Heart right ventricle (tissue), 16 donors: ENCODE measurements around the gene DSCAM. TPM values are rescaled to one million over a fixed set of nuclear protein-coding genes. Genes with fewer than 3 reads are reported as not detected.

Experiments used
- ATAC-seq, 8 donors: fragments of 200-7000 bp; cut with Tn5 transposase; one replicate each; pipeline ENCODE4 v1.9.1; 2020; ENCODE audit warnings: mild to moderate bottlenecking in 8 of 8, moderate library complexity in 8 of 8, moderate number of reproducible peaks in 1 of 8
- DNase-seq, 2 donors: peaks; one replicate each; pipeline ENCODE4 v3.0.0-alpha.2; 2020
- H3K27ac ChIP-seq, 10 donors: fragments of 200-600 bp; sonication (generic) in 2 of 10; one replicate each; pipeline versions ENCODE4 v1.5.0 to v1.8.0; 2020 to 2022; ENCODE audit warnings: mild to moderate bottlenecking in 3 of 10
- H3K27me3 ChIP-seq, 7 donors: fragments of 200-600 bp; one replicate each; pipeline ENCODE4 v1.8.0; 2021 to 2022; ENCODE audit warnings: mild to moderate bottlenecking in 2 of 7
- H3K36me3 ChIP-seq, 9 donors: fragments of 200-600 bp; sonication (generic) in 1 of 9; one replicate each; pipeline versions ENCODE4 v1.5.0 to v1.8.0; 2020 to 2022; ENCODE audit warnings: mild to moderate bottlenecking in 2 of 9
- H3K4me1 ChIP-seq, 9 donors: fragments of 200-600 bp; sonication (generic) in 1 of 9; one replicate each; pipeline versions ENCODE4 v1.5.0 to v1.8.0; 2020 to 2022; ENCODE audit warnings: mild to moderate bottlenecking in 4 of 9
- H3K4me3 ChIP-seq, 10 donors: fragments of 200-600 bp; sonication (generic) in 2 of 10; one replicate each; pipeline versions ENCODE4 v1.5.0 to v1.8.0; 2020 to 2022; ENCODE audit warnings: mild to moderate bottlenecking in 7 of 10, moderate library complexity in 2 of 10
- H3K9me3 ChIP-seq, 11 donors: fragments of 200-600 bp in 10 of 11; sonication (generic) in 2 of 11; one replicate each; pipeline versions ENCODE4 v1.5.0 to v1.8.0; 2013 to 2022; ENCODE audit warnings: mild to moderate bottlenecking in 2 of 11, control low read depth in 1 of 11, moderate library complexity in 1 of 11
- CTCF ChIP-seq, 9 donors: fragments of 200-600 bp; sonication (generic) in 2 of 9; IDR thresholded peaks; one replicate each; pipeline versions ENCODE4 v1.5.0 to v1.8.0; 2021 to 2022; ENCODE audit warnings: antibody characterized with exemption in 9 of 9, mild to moderate bottlenecking in 5 of 9, moderate library complexity in 1 of 9
- WGBS, 2 donors: extraction: QIAGEN DNeasy Blood & Tissue Kit; methylation state at CpG; one replicate each; pipeline ENCODE4 v1.1.7; 2013; ENCODE audit warnings: inconsistent platforms in 1 of 2; 5-methylcytosine and 5-hydroxymethylcytosine counted together
- intact Hi-C, 10 donors: fragments of 100-400 bp; cut with DNase I; formaldehyde crosslinking; loops; one replicate each; pipeline versions ENCODE4 v1.11.1 to v1.14.2; 2022
- polyA plus RNA-seq, 2 donors: library from polyadenylated mRNA; stranded (reverse); fragments of 200-250 nt; gene quantifications; one replicate each; pipeline ENCODE4 v1.2.3, GENCODE V29; 2013
- total RNA-seq, 10 donors: library from RNA; stranded (reverse); fragmentation: NEBNext Ultra II Directional in 3 of 10; extraction: Animal tissue kit (Norgen Biotek cat#: 25700) in 3 of 10; gene quantifications; one replicate each; pipeline versions ENCODE4 v1.2.1 to v1.2.4, GENCODE V29; 2021 to 2023
- donor health status: Arrhythmogenic right ventricular cardiomyopathy.
- donor health status: ischemic (EF 13 %, LVEDD 7.1; RV severe dilation, severe dysfunction).
- donor health status: healthy with polysubstance abuse.
- donor health status: DM: no; HTN: yes; CAD: no.
- donor health status: DM: no; HTN: no; CAD: no.
- donor health status: ischemic (EF 25% LVEDD 6.9; RV normal size, moderate dysfunction).
- donor health status: ischemic (EF 25% LVEDD 5.7; RV mildly dilated, moderate dysfunction).
- donor health status: healthy.
- donor health status: DM: yes; HTN: yes; CAD: no.
- donor health status: Ischemic cardiomyopathy.
- donor health status: ischemic (EF 35%, LVEDD 5.7; RV mildly dilated, moderate dysfunction).
- donor health status: nonischemic (EF 11% LVEDD 7.7; RV severe dilation, severe dysfunction).
- donor health status: DM: yes; HTN: yes; CAD: no.
- donor health status: PGD.
- donor health status: ischemic (EF 29% LVEDD 5.4; RV normal size, mild dysfunction).
- donor health status: nonischemic (EF 23%, LVEDD 6.1; RV moderate dilation, normal function).

The DSCAM gene
- total and polyA plus RNA-seq, 12 donors = 0.03 to 0.04 TPM; not detected in 10

GRCh38 chr21:40796464-40796863 lies 50.5 kb downstream of the DSCAM start:
- DNase-seq = no peak
- no peaks in the 10 kb centered on the region for H3K27me3 ChIP-seq
- H3K36me3 ChIP-seq = no peaks in the 10 kb centered on the region
- H3K4me1 ChIP-seq = no peaks in the 10 kb centered on the region
- ATAC-seq = no peak
- 61 to 78% methylated on average over 1 of the region's 1 CpG for WGBS, 2 donors
- intact Hi-C loops = no loop called here
- H3K27ac ChIP-seq = no peak overlapping the region
- TF ChIP-seq CTCF (IDR thresholded peaks at IDR 0.05) = no peak
- peaks cover 0 to 41% (median 25%) of the 10 kb centered on the region in 11 donors for H3K9me3 ChIP-seq
- no peak overlapping the region for H3K4me3 ChIP-seq

DNA sequence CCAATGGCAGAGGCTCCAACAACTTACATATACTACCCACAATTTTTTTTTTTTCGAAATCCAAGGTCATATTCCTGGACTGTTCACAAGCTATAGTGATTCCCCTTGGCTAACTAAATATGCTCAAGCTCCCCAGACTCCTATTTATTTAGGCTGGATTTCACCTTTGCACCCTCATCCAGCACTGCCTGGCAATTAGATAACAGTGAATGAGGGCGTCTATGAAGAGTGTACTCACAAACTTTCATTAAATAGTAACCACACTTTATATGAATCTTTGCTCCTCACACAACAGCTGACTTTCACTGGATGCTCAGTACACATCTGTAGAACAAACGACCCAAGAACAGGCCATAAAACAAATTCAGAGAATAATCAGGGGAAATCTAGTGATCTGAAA lies 51.6 kb downstream of the DSCAM start:
- TF ChIP-seq CTCF (IDR thresholded peaks at IDR 0.05) = no peak
- Histone ChIP-seq H3K27ac (no peak overlapping the region), H3K4me1 (no peaks in the 10 kb centered on the region), H3K9me3 (peaks cover 0 to 29% (median 18%) of the 10 kb centered on the region in 11 donors), H3K36me3 (no peaks in the 10 kb centered on the region), H3K27me3 (no peaks in the 10 kb centered on the region), H3K4me3 (no peak overlapping the region)
- intact Hi-C loops = no loop called here
- 72 to 73% methylated on average over 3 of the region's 3 CpGs for WGBS, 2 donors
- DNase-seq = no peak
- no peak for ATAC-seq

DNA sequence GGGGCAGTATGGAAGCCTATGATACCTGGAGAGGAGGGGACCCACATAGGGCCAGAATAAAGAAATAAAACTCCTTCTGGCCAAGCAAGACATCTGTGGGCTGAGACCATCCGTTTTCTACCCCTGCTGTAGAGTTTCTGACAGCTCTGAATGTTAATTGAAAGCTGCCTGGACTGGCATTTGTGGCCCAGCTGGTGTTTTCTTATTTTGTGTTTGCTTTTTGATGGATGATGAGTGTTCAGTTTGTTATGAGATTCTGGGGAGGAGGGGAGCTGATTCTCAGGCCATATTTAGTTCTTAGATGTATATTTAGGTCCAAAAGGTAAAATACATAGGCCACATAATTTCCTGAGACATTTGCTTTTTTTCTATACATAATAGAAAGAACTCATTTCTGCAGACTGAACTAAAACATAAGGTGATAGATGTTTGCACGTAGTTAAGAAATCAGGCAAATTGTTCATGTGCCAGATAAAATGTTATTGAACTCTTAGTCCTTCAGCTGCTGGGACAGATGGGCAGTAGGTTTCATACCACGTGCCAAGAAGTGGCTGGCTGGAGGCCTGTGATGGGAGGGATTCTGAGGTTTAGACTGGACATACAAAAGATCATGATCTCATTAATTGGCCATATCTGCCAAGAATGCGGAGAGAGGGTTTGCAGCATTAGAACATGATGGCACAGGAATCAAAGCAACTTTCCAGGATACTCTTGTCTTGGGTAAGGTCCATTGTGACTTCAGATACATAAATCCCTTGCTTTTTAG lies 54.1 kb downstream of the DSCAM start:
- H3K27me3 ChIP-seq = no peaks in the 10 kb centered on the region
- ATAC-seq (no peak), DNase-seq (no peak)
- peaks cover 0 to 6% (median 0%) of the 10 kb centered on the region in 11 donors for H3K9me3 ChIP-seq
- H3K36me3 ChIP-seq = no peaks in the 10 kb centered on the region
- H3K27ac ChIP-seq = no peak overlapping the region
- intact Hi-C loops = no loop called here
- no peak overlapping the region for H3K4me3 ChIP-seq
- H3K4me1 ChIP-seq = no peaks in the 10 kb centered on the region
- no peak for TF ChIP-seq CTCF (IDR thresholded peaks at IDR 0.05)
- WGBS, 2 donors = 57 to 65% methylated on average over 4 of the region's 4 CpGs

GRCh38 chr21:40788635-40789034 lies 58.3 kb downstream of the DSCAM start:
- DNase-seq = no peak
- intact Hi-C loops = no loop called here
- no peak overlapping the region for H3K4me3 ChIP-seq
- TF ChIP-seq CTCF (IDR thresholded peaks at IDR 0.05) = no peak
- H3K27ac ChIP-seq = no peak overlapping the region
- H3K36me3 ChIP-seq = no peaks in the 10 kb centered on the region
- no peaks in the 10 kb centered on the region for H3K27me3 ChIP-seq
- H3K9me3 ChIP-seq = peaks cover 0 to 4% (median 0%) of the 10 kb centered on the region in 11 donors
- ATAC-seq = no peak
- H3K4me1 ChIP-seq = no peaks in the 10 kb centered on the region
- 53 to 67% methylated on average over 3 of the region's 3 CpGs for WGBS, 2 donors
